Measurements from ENCODE around the gene CRTC3.
"Not testable (repeated sequence)": the region's sequence is repeated elsewhere in the genome, so short reads cannot be mapped to it uniquely, and the experiment has no call there.

Gene CRTC3

DNA sequence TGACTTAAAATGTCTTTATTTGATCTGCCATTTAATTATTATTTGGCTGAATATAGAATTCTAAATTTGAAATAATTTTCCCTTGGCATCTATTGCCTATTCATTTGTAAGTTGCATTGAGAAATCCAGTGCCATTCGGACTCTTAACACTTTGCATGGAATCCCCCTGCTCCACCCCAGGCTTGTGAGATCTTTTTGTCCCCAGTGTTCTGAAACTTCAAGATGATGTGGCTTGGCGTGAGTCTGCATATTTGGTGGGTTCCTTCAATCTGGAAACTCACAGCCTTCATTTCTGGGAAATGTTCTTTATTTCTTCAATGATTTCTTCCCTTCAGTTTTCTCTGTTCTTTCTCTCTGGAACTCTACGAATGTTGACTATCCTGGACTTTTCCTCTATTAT lies 103.6 kb downstream of the CRTC3 start:
- DNase-seq = no peak

DNA sequence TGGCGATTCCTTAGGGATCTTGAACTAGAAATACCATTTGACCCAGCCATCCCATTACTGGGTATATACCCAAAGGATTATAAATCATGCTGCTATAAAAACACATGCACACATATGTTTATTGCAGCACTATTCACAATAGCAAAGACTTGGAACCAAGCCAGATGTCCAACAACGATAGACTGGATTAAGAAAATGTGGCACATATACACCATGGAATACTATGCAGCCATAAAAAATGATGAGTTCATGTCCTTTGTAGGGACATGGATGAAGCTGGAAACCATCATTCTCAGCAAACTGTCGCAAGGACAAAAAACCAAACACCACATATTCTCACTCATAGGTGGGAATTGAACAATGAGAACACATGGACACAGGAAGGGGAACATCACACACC lies 107.3 kb downstream of the CRTC3 start:
- not testable (repeated sequence) for DNase-seq

DNA sequence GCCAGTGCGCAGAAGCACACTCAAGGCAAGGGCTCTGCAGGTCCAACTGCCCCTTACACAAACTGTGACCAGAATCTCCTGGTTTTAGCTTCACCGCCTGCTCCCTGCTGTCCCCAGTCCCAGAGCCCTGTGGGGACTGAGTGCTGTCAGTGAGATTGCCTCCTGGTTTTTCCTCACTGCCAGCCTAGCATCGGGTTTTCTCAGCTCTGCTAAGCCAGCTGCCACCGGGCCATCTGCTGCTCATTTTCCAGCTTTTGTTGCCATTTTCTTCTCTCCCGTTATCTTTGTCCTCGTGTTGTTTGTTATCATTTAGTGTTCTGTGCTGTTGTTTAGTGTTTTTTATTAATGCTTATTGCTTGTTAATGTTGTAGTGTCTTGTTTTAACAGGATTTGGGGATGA lies 108.0 kb downstream of the CRTC3 start:
- DNase-seq = no peak

DNA sequence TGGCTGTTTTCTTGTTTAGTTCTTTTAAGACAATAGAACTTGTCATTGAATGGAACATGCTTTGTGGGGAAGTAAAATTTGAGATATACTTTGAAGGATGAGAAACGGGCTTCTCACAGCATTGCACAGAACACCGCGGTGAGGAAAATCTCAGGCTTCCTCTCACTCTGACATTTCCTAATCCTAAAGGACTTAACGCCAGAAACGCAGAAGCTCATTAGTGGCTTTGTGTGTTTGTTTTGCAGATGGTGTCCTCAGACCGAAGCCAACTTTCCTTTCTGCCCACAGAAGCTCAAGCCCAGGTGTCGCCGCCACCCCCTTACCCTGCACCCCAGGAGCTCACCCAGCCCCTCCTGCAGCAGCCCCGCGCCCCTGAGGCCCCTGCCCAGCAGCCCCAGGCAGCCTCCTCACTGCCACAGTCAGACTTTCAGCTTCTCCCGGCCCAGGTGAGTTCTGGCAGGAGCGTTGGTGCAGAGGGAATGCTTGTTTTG lies 108.5 kb downstream of the CRTC3 start:
- DNase-seq = peak in 1 of 2 donors; percentile 19

DNA sequence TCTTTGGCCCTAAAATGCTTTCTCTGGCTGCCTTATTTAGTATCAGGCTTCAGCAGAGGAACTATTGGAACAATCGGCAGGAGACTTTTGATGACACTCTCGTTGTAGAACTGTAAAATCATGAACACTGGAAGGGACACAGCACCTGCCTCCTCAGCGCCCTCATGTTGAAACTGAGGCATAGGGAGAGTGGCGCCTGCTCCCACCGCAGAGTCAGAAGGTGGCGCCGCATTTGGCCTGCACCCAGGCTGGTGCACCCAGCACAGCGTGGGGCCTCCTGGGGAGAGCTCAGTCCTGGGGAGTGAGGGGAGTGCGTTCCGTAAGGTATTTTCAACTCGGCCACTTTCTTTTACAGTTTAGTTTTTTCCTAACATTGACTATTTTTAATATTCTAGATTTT lies 109.2 kb downstream of the CRTC3 start:
- DNase-seq = no peak

DNA sequence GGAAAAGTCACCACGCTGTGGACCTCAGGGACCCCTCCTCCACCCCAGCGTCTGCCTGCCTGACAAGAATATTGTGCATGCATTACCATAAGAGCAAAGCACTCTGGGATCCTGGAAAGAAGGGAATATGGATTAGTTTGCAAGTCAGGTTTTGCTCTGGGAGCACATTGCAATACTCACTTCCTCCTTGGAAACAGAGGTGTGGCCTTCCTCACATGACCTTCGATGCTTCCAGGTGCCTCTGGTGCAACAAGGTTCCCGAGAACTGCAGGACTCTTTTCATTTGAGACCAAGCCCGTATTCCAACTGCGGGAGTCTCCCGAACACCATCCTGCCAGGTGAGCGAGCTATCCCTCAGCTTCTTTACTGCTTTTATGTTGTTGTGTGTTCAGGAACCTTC lies 111.1 kb downstream of the CRTC3 start:
- no peak for DNase-seq

DNA sequence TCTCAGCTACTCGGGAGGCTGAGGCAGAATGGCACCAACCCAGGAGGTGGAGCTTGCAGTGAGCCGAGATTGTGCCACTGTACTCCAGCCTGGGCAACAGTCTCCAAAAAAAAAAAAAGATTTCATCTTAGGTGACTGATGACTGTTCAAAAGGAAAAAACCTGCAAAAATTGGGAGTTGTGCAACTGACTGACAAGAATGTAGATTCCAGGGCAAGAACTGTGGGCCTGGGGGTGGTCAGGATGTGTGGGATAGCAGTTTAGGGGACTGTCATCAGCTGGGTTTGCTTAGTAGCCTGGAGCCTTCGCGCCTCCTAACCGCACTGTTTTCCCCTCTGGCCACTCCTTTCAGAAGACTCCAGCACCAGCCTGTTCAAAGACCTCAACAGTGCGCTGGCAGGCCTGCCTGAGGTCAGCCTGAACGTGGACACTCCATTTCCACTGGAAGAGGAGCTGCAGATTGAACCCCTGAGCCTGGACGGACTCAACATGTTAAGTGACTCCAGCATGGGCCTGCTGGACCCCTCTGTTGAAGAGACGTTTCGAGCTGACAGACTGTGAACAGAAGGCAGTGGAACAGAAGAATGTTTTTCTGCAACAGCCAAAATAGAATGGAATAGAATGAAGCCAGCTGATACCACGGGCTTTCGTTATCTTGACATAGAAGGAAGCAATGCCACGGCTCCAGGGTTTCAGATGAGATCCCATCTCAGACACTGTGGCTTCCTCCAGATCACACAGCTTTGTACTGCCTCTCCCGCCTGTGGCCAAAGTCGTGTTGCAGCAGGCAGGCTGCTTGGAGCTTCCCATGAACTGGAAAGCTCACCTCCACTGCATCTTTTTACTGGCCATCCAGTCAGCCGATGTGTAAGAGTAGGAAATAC lies 112.1 kb downstream of the CRTC3 start:
- no peak for DNase-seq

DNA sequence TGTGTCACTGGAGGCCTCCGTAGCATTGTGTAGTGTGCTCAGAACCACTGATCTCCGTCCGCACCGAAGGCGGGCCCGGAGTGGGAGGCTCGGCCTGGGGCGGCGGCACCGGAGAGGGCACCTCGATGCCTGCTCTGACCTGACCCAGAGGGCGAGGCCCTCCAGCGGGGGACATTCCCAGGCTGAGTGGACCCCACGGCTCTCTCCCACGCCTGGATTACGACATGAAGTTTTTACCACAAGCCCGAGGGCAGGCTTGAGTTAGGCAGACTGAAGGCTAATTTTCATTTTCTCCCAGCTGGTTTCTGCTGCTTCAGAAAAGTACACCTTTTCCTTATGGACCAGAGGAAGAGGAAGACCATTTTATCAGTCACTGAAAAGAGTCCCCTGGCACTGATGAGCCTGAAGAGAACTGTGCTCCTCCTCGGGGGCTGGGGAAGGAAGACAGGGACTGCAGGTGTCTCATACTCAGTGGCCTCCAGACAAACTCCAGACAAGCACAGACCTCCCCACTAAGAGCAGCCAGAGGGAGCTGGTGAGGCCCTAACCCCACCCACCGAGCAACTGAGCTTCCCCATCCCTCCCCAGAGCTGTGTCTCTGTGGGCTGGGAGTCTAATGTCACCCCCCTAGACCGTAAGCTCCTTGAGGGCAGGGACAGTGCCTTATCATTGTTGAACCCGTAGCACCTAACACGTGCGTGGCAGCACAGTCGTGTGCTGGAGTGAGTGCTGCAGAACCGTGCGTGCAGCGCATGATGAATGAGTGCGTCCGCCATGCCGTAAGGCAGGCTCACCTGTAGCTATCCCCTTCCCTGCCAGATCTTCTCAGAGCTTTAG lies 113.0 kb downstream of the CRTC3 start:
- DNase-seq = no peak

DNA sequence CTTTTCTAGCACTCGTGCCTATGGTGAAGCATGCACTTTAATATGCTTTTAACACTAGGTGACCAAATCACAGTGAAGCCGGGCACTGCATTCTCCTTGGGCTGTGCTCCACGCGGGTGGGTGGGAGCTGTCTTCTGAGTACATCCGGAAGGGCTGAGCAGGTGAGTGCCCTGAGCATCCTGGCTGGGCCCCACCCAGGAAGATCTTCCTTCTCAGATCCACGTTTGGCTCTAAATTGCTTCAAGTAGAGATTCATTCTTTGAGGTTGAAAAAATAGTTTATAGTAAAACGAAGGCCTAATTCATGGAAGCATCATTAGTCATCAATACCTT lies 113.5 kb downstream of the CRTC3 start:
- no peak for DNase-seq

DNA sequence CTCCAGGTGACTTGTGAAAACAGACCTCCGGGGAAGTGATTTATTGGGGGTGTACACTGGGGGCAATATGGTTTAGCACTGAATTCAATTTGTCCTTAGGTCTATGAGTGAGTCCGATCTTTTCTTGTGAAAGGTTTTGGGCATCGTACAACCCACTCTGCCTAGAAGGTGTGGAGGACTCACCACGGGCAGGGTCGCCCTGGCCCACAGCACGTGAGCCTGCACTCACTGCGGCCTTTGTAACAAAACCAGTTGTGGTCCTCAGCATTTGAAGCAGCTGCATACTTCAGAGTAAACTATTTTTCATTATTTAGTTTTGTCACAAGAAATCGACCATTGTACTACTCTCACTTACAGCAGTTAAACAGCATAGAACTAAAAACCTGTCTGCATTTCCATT lies 114.8 kb downstream of the CRTC3 start:
- no peak for DNase-seq

DNA sequence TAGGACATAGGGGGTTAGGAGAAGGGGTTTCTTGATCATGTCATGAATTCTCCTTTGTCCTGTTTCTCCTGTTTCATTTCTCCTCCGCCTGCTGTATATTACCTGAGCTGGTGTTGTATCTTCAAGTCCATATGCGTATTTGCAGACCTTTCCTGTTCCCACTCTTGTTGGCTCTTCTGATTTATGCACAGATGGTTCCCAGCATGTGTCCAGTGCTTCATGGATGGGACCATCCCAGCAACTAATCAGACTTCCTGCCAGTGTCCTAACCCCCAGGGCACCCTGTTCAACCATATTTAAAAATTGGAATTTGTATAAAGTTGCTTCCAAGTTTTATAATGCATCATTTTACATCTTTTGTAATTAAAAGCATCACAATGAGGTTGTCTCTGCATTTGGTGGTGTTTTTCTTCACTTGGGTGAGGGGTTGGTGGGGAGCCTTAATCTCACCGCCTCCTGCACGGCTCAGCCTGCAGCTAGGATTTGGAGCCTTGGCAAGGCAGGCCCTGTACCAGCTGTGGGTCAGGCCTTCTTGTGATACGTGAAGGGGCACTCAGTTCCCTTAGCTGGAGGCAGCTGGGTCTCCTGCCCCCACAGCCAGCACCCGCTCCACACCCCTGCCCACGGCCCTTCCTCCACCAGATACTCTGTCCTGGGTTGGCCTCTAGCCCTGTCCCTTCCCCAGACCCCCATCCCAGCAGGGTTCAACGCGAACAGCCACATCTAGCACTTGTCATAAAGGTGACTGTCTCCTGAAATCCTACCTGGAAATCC lies 115.4 kb downstream of the CRTC3 start:
- DNase-seq = no peak

DNA sequence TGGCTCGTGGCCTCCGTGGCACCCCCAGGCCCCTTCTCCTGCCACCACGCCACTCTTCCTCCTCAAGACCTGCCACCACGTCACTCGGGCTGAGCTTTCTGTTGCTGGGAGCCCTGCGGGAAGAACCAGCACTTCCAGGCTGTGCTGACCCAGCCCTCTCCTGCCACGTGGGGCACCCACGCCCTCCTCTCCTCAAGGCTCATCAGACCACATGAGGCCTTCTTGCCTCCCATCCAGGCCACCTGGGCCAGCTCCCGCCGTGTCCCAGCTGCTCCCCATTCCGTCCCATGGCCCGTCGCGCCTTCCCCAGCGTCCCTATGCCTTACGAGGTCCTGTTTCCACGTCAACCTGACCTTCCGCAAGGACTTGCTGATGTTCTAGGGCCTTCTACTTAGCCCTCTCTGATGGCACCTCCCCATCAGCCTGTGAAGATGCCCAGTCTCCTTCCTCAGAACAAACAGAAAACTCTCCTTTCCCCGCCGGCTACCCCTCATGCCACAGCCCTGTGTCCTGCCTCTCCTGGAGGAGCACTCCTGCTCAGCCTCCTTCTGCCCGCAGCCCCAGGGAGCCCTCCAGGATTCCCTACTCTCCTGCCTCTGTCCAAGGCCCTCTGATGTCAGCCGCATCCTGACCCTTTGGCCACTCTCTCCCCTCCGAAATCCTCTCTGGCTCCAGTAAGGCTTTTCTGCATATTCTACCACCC lies 116.3 kb downstream of the CRTC3 start:
- no peak for DNase-seq

DNA sequence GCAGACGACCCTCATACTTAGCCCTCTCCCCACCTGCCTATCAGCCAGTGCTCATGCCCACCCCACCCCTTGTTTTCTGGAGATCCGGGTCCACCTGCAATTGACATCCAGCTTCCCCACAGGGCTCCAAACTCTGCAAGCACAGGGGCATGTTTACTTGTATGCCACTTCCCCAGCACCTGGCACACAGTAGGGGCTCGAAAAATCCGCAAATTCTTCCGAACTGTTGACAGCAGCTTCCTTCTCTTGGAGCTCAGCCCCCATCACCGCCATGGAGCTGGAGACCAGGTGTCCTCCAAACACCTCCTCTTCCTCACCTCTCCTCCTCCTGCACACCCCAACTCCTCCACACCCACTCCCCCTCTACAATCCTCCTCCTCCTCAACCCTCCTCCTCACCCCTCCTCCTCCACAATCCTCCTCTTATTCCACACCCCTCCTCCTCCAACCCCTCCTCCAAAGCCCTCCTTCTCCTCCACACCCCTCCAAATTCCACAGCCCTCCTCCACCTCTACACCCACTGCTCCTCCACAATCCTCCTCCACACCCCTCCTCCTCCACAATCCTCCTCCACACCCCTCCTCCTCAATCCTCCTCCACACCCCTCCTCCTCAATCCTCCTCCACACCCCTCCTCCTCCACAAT lies 117.1 kb downstream of the CRTC3 start:
- DNase-seq = no peak

DNA sequence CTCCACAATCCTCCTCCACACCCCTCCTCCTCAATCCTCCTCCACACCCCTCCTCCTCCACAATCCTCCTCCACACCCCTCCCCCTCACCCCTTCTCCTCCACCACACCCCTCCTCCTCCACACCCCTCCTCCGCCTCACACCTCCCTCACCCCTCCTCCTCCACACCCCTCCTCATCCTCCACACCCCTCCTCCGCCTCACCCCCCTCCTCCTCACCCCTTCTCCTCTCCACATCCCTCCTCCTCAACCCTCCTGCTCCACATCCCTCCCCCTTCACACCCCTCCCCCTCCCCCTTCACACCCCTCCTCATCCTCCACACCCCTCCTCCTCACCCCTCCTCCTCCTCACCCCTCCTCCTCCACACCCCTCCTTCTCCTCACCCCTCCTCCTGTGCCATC lies 117.6 kb downstream of the CRTC3 start:
- no peak for DNase-seq

DNA sequence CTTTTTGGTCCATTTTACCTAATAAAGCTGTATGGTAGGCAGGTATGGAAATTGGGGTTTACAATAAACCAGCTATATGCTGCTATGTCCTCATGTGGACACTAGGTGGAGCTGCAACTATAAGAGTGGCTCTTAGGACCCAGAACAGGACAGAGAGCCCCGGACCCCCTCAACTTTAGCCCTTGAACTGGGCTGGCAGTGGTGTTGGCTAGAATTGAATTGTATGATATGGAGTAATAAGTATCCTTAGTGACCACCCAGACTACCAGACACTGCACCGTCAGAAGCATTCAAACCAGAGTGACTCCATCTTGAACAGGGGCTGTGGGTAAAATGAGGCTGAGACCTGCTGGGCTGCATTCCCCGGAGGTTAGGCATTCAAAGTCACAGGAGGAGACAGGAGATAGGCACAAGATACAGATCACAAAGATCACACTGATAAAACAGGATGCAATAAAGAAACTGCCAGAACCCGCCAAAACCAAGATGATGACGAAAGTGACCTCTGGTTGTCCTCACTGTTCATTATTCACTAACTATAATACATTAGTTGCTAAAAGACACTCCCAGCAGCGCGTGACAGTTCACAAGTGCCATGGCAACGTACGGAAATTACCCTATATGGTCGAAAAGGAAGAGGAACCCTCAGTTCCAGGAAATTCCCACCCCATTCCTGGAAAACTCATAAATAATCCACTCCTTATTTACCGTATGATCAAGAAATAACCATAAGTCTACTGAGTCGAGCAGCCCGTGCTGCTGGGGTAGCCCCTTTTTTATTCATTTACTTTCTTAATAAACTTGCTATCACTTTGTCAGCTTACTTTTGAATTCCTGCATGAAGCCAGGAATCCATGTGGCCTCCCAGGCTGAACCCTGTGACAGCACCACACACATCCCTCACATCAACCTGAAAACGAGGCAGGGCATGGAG lies 118.7 kb downstream of the CRTC3 start:
- DNase-seq = peak; percentile 97 to 98

DNA sequence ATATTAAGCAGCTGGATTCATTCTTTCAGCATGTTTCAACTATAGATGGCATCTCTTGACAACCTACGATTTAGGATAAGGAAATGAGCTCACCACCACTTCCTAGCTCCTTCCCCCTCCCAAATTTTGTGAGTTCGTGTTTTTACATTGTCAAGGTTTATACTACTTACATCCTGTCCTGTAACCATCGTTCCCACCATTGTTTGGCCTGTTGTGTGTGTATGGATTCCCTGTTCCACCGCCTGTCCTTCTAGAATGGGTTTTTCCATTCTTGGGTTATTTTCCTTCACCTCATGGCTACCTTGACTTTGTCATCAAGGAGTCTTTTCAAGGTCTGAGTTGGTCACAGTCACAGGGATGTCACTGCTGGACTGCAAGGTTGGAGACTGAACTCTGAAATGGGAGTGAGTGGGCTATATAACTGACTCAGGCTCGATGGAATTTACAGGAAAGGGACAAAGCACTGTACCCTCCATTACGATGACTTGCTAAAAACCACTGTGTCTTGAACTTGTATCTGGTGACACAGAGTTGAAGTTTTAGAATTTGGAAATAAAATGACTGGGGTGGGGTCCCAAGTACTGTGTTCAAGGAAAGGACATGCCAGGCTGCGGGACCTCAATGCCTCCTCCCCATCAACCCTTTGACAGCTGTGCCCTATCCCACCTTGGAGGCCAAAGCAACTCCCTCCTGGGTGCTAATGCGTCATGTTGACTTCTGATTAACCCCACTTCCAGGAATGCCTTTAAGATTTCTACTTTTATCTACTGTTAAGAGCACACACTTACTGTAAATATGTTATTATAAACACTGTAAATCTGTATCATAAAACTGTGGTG lies 120.6 kb downstream of the CRTC3 start:
- DNase-seq = peak in 1 of 2 donors; percentile 29

DNA sequence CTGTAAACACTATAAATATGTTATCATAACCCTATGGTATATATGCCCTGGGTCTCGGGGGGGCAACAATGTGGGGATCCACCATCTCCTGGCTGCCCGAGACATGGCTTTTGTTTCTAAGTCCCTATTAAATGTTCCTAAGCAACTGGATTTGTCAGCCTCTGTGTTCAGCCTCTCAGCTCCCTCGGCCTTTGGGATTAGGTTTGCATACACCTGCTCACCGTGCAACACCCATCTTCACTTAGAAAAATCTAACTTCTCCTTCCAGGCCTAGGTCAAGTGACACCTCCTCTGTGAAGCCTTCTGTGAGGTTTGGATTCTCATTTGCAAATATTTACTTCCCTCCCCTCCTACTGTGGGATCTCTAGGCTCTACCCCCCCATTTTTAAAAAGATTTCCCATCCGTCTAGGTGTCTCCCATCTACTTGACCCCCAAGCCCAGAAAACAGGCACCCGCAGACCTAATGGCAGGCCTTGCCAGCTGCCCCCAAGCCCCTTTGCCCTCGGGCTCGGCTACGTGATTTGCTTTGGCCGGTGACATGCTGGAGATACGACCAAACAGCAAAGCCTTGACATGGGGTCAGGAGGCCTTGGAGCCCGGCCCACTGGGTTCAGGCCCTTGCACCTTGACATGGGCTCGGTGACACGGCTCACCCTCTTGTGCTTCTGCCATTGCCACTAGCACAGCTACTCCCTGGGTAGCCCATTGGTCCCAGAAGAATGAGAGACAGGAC lies 121.4 kb downstream of the CRTC3 start:
- no peak for DNase-seq

DNA sequence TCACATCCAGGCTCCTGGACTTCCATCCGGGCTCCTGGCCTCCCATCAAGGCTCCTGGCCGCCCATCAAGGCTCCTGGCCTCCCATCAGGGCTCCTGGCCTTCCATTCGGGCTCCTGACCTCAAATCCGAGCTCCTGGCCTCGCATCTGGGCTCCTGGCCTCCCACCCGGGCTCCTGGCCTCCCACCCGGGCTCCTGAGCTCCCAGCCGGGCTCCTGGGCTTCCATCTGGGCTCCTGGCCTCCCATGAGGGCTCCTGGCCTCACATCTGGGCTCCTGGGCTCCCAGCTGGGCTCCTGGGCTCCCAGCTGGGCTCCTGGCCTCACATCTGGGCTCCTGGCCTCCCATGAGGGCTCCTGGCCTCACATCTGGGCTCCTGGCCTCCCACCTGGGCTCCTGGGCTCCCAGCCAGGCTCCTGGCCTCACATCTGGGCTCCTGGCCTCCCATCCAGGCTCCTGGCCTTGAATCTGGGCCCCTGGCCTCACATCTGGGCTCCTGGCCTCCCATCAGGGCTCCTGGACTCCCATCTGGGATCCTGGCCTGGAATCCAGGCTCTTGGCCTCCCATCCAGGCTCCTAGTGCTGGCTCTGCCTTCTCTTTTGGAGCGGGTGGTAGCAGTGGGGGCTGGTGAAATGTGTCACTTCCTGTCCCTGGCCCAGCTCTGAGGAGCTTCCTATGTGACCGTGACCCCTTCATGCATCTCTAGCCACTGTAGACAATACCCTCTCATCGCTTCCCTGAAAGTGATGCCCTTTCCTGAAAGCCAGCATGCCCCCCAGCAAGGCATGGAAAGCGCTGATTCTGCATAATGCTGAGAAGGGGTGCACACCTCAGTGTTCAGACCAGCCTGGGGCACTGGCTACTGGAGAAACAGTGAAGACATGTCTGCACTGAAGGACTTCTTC lies 124.8 kb downstream of the CRTC3 start:
- DNase-seq = peak in 1 of 2 donors; percentile 24
